GM23338 (cell line): ENCODE results near the gene KRT2. TPM values are rescaled to one million over a fixed set of nuclear protein-coding genes. Genes with fewer than 3 reads are reported as not detected.

Experiments
- ATAC-seq: fragments of 200-7000 bp; cut with Tn5 transposase; 3 replicates; pipeline ENCODE4 v1.9.1; 2020
- DNase-seq: peaks from one replicate; pipeline ENCODE4 v3.0.0-alpha.2; 2015; ENCODE audit warnings: low spot score
- H2AFZ ChIP-seq: fragments of 200-600 bp; sonication (generic); 2 replicates; pipeline ENCODE4 v1.8.0; 2016; ENCODE audit warnings: antibody characterized with exemption, mild to moderate bottlenecking, moderate library complexity
- H3F3A ChIP-seq: fragments of 200-600 bp; sonication (generic); replicated peaks from 2 replicates; pipeline ENCODE4 v1.8.0; 2017; ENCODE audit warnings: antibody characterized with exemption, mixed run types, low read depth
- H3K27ac ChIP-seq: fragments of 200-600 bp; sonication (generic); 2 replicates; pipeline ENCODE4 v1.6.1; 2016; ENCODE audit warnings: low read depth
- H3K27me3 ChIP-seq: fragments of 200-600 bp; sonication (generic); 2 replicates; pipeline ENCODE4 v1.8.0; 2016; ENCODE audit warnings: mild to moderate bottlenecking, mixed run types, moderate library complexity; ENCODE audit not compliant: insufficient read depth
- H3K36me3 ChIP-seq: fragments of 200-600 bp; sonication (generic); 2 replicates; pipeline ENCODE4 v1.8.0; 2016; ENCODE audit warnings: mild to moderate bottlenecking; ENCODE audit not compliant: insufficient read depth
- H3K4me1 ChIP-seq: fragments of 200-600 bp; sonication (generic); 2 replicates; pipeline ENCODE4 v1.8.0; 2016; ENCODE audit warnings: mild to moderate bottlenecking, moderate library complexity; ENCODE audit not compliant: insufficient read depth
- H3K4me2 ChIP-seq: fragments of 200-600 bp; sonication (generic); 2 replicates; pipeline ENCODE4 v1.7.1; 2017; ENCODE audit warnings: mixed run types
- H3K4me3 ChIP-seq: fragments of 200-600 bp; sonication (generic); 2 replicates; pipeline ENCODE4 v1.6.1; 2016; ENCODE audit warnings: mixed run types
- H3K79me2 ChIP-seq: fragments of 200-600 bp; sonication (generic); replicated peaks from 2 replicates; pipeline ENCODE4 v1.8.0; 2017; ENCODE audit warnings: mild to moderate bottlenecking; ENCODE audit not compliant: insufficient read depth
- H3K9me2 ChIP-seq: fragments of 200-600 bp; sonication (generic); 2 replicates; pipeline ENCODE4 v1.8.0; 2017; ENCODE audit not compliant: insufficient read depth
- H4K20me1 ChIP-seq: fragments of 200-600 bp; sonication (generic); replicated peaks from 2 replicates; pipeline ENCODE4 v1.8.0; 2017; ENCODE audit warnings: mild to moderate bottlenecking; ENCODE audit not compliant: insufficient read depth
- H3K27ac Mint-ChIP-seq: 2 replicates; pipeline ENCODE4 v1.8.0; 2020; ENCODE audit warnings: inconsistent platforms, mild to moderate bottlenecking, moderate library complexity, mixed read lengths
- H3K27me3 Mint-ChIP-seq: 3 replicates; pipeline ENCODE4 v1.8.0; 2022; ENCODE audit warnings: low read depth, mild to moderate bottlenecking, moderate library complexity, mixed read lengths, inconsistent platforms; ENCODE audit not compliant: insufficient read depth, poor library complexity
- H3K36me3 Mint-ChIP-seq: 3 replicates; pipeline ENCODE4 v1.8.0; 2021; ENCODE audit warnings: low read depth, mild to moderate bottlenecking, inconsistent platforms, moderate library complexity, mixed read lengths
- H3K4me1 Mint-ChIP-seq: 3 replicates; pipeline ENCODE4 v1.8.0; 2020; ENCODE audit warnings: mild to moderate bottlenecking, inconsistent platforms, mixed read lengths
- H3K4me3 Mint-ChIP-seq: 3 replicates; pipeline ENCODE4 v1.8.0; 2021; ENCODE audit warnings: moderate library complexity, mild to moderate bottlenecking, inconsistent platforms, mixed read lengths
- H3K9me3 Mint-ChIP-seq: 3 replicates; pipeline ENCODE4 v1.8.0; 2020; ENCODE audit warnings: moderate library complexity, mild to moderate bottlenecking, inconsistent platforms, mixed read lengths
- CREB1 ChIP-seq: fragments of 250-450 bp; sonication (Bioruptor Pico); IDR thresholded peaks from 2 replicates; pipeline ENCODE4 v1.5.0; 2020; ENCODE audit warnings: low read depth, mild to moderate bottlenecking, moderate library complexity
- EZH2phosphoT487 ChIP-seq: fragments of 200-600 bp; sonication (generic); IDR thresholded peaks from one replicate; pipeline ENCODE4 v1.8.1; 2018; ENCODE audit warnings: antibody characterized with exemption; ENCODE audit not compliant: unreplicated experiment
- JUNB ChIP-seq: IDR thresholded peaks from one replicate; pipeline ENCODE4 v1.6.1; 2016; ENCODE audit warnings: antibody characterized with exemption; ENCODE audit not compliant: unreplicated experiment
- POLR2AphosphoS5 ChIP-seq: IDR thresholded peaks from 2 replicates; pipeline ENCODE4 v1.6.1; 2016; ENCODE audit warnings: antibody characterized with exemption, low read depth
- ZNF114 ChIP-seq: fragments of 250-450 bp; sonication (Bioruptor Pico); IDR thresholded peaks from 2 replicates; pipeline ENCODE4 v1.5.0; 2020; ENCODE audit warnings: mild to moderate bottlenecking, moderate library complexity
- polyA plus RNA-seq: library from polyadenylated mRNA; unstranded; fragments of >200 nt; fragmentation: Nextera tagmentation; extraction: Ambion mirVana; gene quantifications from 2 replicates; pipeline ENCODE4 v1.2.1, GENCODE V29; 2016
- total RNA-seq: library from RNA; depleted of rRNA; stranded (reverse); fragments of >200 nt; shearing (Covaris generic); gene quantifications from 2 replicates; pipeline ENCODE4 v1.2.3, GENCODE V29; 2014
- TF ChIP-seq, protein P1 (sequence below), 2 experiments: fragments of 200-600 bp in 1 of 2; sonication (generic) in 1 of 2; conservative IDR thresholded peaks; 2 replicates each; pipeline versions ENCODE4 v1.5.1 to v1.6.1; 2016 to 2017; ENCODE audit warnings: antibody characterized with exemption in 2 of 2, low read depth in 2 of 2, mild to moderate bottlenecking in 2 of 2, moderate library complexity in 1 of 2
- TF ChIP-seq, protein P2 (sequence below): IDR thresholded peaks from one replicate; pipeline ENCODE4 v1.6.1; 2018; ENCODE audit warnings: antibody characterized with exemption; ENCODE audit not compliant: unreplicated experiment
- TF ChIP-seq, protein P3 (sequence below): IDR thresholded peaks from 2 replicates; pipeline ENCODE4 v1.6.1; 2016; ENCODE audit warnings: antibody characterized with exemption
- TF ChIP-seq, protein P4 (sequence below): fragments of 250-450 bp; sonication (Bioruptor Pico); IDR thresholded peaks from 2 replicates; pipeline ENCODE4 v1.5.0; 2020; ENCODE audit warnings: mild to moderate bottlenecking, moderate library complexity

The KRT2 gene
- total and polyA plus RNA-seq, 2 experiments from 2014 or later = not detected

DNA sequence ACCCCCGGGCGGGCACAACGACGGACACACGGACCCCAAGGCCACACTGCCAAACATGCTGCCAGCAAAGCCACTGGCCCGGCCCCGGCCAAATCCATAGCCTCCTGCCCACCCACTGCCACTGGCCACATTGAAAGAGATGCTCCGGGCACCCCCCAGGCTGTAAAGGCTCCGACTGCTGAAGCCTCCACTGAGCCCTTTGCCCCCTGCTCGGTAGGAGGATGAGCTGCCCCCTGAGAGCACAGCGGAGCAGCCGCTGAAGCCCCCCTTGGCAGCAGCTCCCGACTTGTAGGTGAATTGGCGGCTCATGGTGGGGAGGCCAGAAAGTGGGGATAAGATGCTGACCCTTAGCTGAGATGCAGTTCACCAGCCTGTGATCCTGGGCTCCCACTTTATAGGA, 33.8 kb downstream of the KRT2 start, which contains the start of gene KRT73:
KRT73 (minus strand) TSS at position 344 of the 400 bp plus-strand sequence; CDS start at position 309, 35 bp downstream.
- Mint-ChIP-seq H3K4me1 (no peaks in the 10 kb centered on the region), H3K4me3 (no peak within 1 kb of the TSS), H3K36me3 (no peaks in the 10 kb centered on the region), H3K27me3 (peaks cover 5% of the 10 kb centered on the region), H3K9me3 (no peaks in the 10 kb centered on the region; the same call in 2 of the 3 replicates), H3K27ac (no peak within 1 kb of the TSS)
- H4K20me1 ChIP-seq = no peaks in the 10 kb centered on the region
- TF ChIP-seq, protein P1, sequence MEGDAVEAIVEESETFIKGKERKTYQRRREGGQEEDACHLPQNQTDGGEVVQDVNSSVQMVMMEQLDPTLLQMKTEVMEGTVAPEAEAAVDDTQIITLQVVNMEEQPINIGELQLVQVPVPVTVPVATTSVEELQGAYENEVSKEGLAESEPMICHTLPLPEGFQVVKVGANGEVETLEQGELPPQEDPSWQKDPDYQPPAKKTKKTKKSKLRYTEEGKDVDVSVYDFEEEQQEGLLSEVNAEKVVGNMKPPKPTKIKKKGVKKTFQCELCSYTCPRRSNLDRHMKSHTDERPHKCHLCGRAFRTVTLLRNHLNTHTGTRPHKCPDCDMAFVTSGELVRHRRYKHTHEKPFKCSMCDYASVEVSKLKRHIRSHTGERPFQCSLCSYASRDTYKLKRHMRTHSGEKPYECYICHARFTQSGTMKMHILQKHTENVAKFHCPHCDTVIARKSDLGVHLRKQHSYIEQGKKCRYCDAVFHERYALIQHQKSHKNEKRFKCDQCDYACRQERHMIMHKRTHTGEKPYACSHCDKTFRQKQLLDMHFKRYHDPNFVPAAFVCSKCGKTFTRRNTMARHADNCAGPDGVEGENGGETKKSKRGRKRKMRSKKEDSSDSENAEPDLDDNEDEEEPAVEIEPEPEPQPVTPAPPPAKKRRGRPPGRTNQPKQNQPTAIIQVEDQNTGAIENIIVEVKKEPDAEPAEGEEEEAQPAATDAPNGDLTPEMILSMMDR (conservative IDR thresholded peaks at IDR 0.05; ENCODE audit: low read depth in 2 of 2) = no peak
- TF ChIP-seq, protein P2, sequence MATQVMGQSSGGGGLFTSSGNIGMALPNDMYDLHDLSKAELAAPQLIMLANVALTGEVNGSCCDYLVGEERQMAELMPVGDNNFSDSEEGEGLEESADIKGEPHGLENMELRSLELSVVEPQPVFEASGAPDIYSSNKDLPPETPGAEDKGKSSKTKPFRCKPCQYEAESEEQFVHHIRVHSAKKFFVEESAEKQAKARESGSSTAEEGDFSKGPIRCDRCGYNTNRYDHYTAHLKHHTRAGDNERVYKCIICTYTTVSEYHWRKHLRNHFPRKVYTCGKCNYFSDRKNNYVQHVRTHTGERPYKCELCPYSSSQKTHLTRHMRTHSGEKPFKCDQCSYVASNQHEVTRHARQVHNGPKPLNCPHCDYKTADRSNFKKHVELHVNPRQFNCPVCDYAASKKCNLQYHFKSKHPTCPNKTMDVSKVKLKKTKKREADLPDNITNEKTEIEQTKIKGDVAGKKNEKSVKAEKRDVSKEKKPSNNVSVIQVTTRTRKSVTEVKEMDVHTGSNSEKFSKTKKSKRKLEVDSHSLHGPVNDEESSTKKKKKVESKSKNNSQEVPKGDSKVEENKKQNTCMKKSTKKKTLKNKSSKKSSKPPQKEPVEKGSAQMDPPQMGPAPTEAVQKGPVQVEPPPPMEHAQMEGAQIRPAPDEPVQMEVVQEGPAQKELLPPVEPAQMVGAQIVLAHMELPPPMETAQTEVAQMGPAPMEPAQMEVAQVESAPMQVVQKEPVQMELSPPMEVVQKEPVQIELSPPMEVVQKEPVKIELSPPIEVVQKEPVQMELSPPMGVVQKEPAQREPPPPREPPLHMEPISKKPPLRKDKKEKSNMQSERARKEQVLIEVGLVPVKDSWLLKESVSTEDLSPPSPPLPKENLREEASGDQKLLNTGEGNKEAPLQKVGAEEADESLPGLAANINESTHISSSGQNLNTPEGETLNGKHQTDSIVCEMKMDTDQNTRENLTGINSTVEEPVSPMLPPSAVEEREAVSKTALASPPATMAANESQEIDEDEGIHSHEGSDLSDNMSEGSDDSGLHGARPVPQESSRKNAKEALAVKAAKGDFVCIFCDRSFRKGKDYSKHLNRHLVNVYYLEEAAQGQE = no peak
- TF ChIP-seq ZNF114 (CRISPR knock-in tag) (no peak), JUNB (no peak), EZH2phosphoT487 (no peak), POLR2AphosphoS5 (no peak)
- DNase-seq (no peak), ATAC-seq (no peak)
- no peak within 1 kb of the TSS for H2AFZ ChIP-seq
- H3F3A ChIP-seq = no peaks in the 10 kb centered on the region
- no peak within 1 kb of the TSS for H3K27ac ChIP-seq
- H3K27me3 ChIP-seq = no peaks in the 10 kb centered on the region
- no peak within 1 kb of the TSS for H3K4me2 ChIP-seq
- no peak within 1 kb of the TSS for H3K4me3 ChIP-seq
- H3K4me1 ChIP-seq = no peaks in the 10 kb centered on the region
- no peaks in the 10 kb centered on the region for H3K79me2 ChIP-seq
- H3K9me2 ChIP-seq = no peaks in the 10 kb centered on the region
- H3K36me3 ChIP-seq = no peaks in the 10 kb centered on the region

DNA sequence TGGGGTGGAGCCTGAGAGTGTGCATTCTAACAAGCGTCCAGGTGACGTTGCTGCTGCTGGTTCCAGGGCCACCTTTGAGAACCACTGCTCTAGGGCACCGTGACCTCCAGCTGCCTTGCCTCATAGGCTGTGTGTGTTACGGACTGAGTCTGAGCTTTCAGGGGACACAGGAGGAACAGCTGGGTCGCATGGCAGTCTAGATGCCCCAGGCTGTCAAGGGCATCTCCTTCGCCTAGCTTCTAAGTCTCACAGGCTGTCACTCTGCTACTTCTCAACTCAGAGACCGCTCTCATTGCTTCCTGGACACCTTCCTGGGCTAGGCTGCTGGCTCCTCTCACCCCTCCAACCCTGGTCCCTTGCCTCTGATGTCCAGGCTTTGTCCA, 34.6 kb downstream of the KRT2 start:
- Histone ChIP-seq H3K36me3 (no peaks in the 10 kb centered on the region), H3K4me3 (no peak overlapping the region), H2AFZ (no peak overlapping the region), H3K4me1 (no peaks in the 10 kb centered on the region), H3F3A (no peaks in the 10 kb centered on the region), H3K4me2 (no peak overlapping the region), H3K79me2 (no peaks in the 10 kb centered on the region), H3K27me3 (no peaks in the 10 kb centered on the region), H4K20me1 (no peaks in the 10 kb centered on the region), H3K27ac (no peak overlapping the region), H3K9me2 (no peaks in the 10 kb centered on the region)
- Mint-ChIP-seq H3K4me3 (no peak overlapping the region), H3K9me3 (no peaks in the 10 kb centered on the region), H3K27ac (no peak overlapping the region), H3K27me3 (peaks cover 5% of the 10 kb centered on the region), H3K4me1 (no peaks in the 10 kb centered on the region), H3K36me3 (no peaks in the 10 kb centered on the region)
- ATAC-seq = no peak
- no peak for DNase-seq
- TF ChIP-seq CREB1 (CRISPR knock-in tag) = no peak
- TF ChIP-seq, protein P3, sequence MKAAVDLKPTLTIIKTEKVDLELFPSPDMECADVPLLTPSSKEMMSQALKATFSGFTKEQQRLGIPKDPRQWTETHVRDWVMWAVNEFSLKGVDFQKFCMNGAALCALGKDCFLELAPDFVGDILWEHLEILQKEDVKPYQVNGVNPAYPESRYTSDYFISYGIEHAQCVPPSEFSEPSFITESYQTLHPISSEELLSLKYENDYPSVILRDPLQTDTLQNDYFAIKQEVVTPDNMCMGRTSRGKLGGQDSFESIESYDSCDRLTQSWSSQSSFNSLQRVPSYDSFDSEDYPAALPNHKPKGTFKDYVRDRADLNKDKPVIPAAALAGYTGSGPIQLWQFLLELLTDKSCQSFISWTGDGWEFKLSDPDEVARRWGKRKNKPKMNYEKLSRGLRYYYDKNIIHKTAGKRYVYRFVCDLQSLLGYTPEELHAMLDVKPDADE = no peak
- TF ChIP-seq, protein P4, sequence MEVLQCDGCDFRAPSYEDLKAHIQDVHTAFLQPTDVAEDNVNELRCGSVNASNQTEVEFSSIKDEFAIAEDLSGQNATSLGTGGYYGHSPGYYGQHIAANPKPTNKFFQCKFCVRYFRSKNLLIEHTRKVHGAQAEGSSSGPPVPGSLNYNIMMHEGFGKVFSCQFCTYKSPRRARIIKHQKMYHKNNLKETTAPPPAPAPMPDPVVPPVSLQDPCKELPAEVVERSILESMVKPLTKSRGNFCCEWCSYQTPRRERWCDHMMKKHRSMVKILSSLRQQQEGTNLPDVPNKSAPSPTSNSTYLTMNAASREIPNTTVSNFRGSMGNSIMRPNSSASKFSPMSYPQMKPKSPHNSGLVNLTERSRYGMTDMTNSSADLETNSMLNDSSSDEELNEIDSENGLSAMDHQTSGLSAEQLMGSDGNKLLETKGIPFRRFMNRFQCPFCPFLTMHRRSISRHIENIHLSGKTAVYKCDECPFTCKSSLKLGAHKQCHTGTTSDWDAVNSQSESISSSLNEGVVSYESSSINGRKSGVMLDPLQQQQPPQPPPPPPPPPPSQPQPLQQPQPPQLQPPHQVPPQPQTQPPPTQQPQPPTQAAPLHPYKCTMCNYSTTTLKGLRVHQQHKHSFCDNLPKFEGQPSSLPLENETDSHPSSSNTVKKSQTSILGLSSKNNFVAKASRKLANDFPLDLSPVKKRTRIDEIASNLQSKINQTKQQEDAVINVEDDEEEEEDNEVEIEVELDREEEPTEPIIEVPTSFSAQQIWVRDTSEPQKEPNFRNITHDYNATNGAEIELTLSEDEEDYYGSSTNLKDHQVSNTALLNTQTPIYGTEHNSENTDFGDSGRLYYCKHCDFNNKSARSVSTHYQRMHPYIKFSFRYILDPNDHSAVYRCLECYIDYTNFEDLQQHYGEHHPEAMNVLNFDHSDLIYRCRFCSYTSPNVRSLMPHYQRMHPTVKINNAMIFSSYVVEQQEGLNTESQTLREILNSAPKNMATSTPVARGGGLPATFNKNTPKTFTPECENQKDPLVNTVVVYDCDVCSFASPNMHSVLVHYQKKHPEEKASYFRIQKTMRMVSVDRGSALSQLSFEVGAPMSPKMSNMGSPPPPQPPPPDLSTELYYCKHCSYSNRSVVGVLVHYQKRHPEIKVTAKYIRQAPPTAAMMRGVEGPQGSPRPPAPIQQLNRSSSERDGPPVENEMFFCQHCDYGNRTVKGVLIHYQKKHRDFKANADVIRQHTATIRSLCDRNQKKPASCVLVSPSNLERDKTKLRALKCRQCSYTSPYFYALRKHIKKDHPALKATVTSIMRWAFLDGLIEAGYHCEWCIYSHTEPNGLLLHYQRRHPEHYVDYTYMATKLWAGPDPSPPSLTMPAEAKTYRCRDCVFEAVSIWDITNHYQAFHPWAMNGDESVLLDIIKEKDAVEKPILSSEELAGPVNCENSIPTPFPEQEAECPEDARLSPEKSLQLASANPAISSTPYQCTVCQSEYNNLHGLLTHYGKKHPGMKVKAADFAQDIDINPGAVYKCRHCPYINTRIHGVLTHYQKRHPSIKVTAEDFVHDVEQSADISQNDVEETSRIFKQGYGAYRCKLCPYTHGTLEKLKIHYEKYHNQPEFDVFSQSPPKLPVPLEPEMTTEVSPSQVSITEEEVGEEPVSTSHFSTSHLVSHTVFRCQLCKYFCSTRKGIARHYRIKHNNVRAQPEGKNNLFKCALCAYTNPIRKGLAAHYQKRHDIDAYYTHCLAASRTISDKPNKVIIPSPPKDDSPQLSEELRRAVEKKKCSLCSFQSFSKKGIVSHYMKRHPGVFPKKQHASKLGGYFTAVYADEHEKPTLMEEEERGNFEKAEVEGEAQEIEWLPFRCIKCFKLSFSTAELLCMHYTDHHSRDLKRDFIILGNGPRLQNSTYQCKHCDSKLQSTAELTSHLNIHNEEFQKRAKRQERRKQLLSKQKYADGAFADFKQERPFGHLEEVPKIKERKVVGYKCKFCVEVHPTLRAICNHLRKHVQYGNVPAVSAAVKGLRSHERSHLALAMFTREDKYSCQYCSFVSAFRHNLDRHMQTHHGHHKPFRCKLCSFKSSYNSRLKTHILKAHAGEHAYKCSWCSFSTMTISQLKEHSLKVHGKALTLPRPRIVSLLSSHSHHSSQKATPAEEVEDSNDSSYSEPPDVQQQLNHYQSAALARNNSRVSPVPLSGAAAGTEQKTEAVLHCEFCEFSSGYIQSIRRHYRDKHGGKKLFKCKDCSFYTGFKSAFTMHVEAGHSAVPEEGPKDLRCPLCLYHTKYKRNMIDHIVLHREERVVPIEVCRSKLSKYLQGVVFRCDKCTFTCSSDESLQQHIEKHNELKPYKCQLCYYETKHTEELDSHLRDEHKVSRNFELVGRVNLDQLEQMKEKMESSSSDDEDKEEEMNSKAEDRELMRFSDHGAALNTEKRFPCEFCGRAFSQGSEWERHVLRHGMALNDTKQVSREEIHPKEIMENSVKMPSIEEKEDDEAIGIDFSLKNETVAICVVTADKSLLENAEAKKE = no peak
